H1 (cell line): Measurements from ENCODE around the gene EN1. TPM values are rescaled to one million over a fixed set of nuclear protein-coding genes. Genes with fewer than 3 reads are reported as not detected.

ENCODE experiments used
- CTCF ChIP-seq, 3 experiments: IDR thresholded peaks; 1 replicate in 2 of 3; 2 replicates in 1 of 3; pipeline versions ENCODE4 v1.5.1 to v1.6.1; 2011; ENCODE audit warnings: low read length in 3 of 3, mild to moderate bottlenecking in 3 of 3, inconsistent platforms in 2 of 3, low read depth in 1 of 3, moderate library complexity in 1 of 3; ENCODE audit not compliant: insufficient read depth in 1 of 3; ENCODE audit errors: control extremely low read depth in 1 of 3
- polyA plus RNA-seq, 7 experiments: library from polyadenylated mRNA; depleted of rRNA in 3 of 7; stranded (reverse) in 5 of 7; unstranded in 2 of 7; fragments of >200 nt in 5 of 7; fragments of 200-250 nt in 2 of 7; gene quantifications; 1 replicate in 5 of 7; 2 replicates in 1 of 7; 4 replicates in 1 of 7; pipeline versions ENCODE4 v1.2.1 to v1.2.3, GENCODE V29; 2011 to 2013; ENCODE audit warnings: missing spikeins in 2 of 7, mixed read lengths in 2 of 7
- total RNA-seq: library from RNA; stranded (reverse); fragmentation: NEBNext Ultra II Directional; extraction: Animal tissue kit (Norgen Biotek cat#: 25700); gene quantifications from 2 replicates; pipeline ENCODE4 v1.2.1, GENCODE V29; 2021

EN1 gene
- total and polyA plus RNA-seq, 2 of the 8 experiments (the other 6 are each of a cell fraction or from before 2014, with no cell fraction given): not detected

- TF ChIP-seq CTCF (IDR thresholded peaks at IDR 0.05; ENCODE audit: control extremely low read depth in 1 of 3, insufficient read depth in 1 of 3, low read depth in 1 of 3, low read length in 3 of 3): peak in 2 of 3 experiments; percentile 87 to 92; a peak in 3 of 4 replicates
- TF ChIP-seq, all 59 proteins: peak for 14
Measured at GRCh38 chr2:118855451-118856279, 8.2 kb upstream of the EN1 start (continued).
